HUES6 (cell line): ENCODE results near the gene TCF7L1.

ENCODE experiments used
- H3K27ac ChIP-seq: 2 replicates; pipeline ENCODE4 v1.7.0; 2013; ENCODE audit warnings: low read depth, mild to moderate bottlenecking, low read length, inconsistent platforms
- H3K27me3 ChIP-seq: 2 replicates; pipeline ENCODE4 v1.6.1; 2013; ENCODE audit warnings: low read length; ENCODE audit not compliant: control insufficient read depth, insufficient read depth
- H3K36me3 ChIP-seq: 2 replicates; pipeline ENCODE4 v1.6.1; 2013; ENCODE audit warnings: low read length; ENCODE audit not compliant: control insufficient read depth, insufficient read depth
- H3K4me1 ChIP-seq: 2 replicates; pipeline ENCODE4 v1.6.1; 2013; ENCODE audit warnings: low read length; ENCODE audit not compliant: control insufficient read depth, insufficient read depth
- H3K4me3 ChIP-seq: 2 replicates; pipeline ENCODE4 v1.5.1; 2013; ENCODE audit warnings: low read depth, low read length
- H3K9ac ChIP-seq: one replicate; pipeline ENCODE4 v1.6.1; 2013; ENCODE audit warnings: mild to moderate bottlenecking, low read length
- H3K9me3 ChIP-seq: 2 replicates; pipeline ENCODE4 v1.6.1; 2013; ENCODE audit warnings: low read depth, low read length; ENCODE audit not compliant: control insufficient read depth, insufficient read depth

TCF7L1 gene

DNA sequence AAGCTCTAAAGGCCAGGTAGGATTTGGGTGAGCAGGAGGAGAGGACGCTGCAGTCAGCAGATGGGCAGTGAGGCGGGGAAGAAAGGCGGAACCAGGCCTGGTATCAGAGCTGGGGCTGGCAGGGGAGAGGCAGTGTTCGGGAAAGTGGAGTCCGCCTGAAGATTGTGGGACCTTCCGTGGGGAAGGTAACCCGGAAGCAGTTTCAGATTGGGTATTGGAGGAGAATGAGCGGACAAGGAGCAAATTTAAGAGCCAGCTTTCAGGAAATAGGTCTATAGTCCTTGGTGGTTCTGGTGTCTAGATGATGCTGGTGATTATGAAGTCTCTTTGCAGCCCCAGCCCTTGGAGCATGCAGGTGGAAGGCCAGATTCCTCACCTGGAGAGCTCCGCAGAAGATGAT is 51.0 kb downstream of the TCF7L1 start:
- no peaks in the 10 kb centered on the region for H3K27me3 ChIP-seq
- no peak overlapping the region for H3K27ac ChIP-seq
- no peaks in the 10 kb centered on the region for H3K36me3 ChIP-seq
- no peaks in the 10 kb centered on the region for H3K9me3 ChIP-seq
- H3K4me3 ChIP-seq: no peak overlapping the region
- H3K9ac ChIP-seq: no peak overlapping the region
- peaks cover 30% of the 10 kb centered on the region for H3K4me1 ChIP-seq

DNA sequence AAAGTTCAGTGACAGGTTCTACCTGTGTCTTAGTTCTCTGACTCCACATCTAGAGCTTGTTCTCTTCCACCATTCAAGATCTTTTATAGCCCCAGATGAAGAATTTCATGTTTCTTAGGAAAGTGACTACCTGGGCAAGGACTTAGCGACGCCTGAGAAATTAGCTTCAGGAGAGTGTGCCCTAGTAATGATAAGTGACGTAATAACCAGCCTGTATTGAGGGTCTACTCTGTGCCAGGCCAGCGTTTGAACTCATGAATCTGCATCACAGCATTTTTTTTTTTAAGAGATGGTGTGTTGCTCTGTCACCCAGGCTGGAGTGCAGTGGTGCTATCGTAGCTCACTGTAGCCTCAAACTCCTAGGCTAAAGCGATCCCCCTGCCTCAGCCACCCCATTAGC is 51.8 kb downstream of the TCF7L1 start:
- no peak overlapping the region for H3K27ac ChIP-seq
- H3K36me3 ChIP-seq: no peaks in the 10 kb centered on the region
- no peak overlapping the region for H3K4me3 ChIP-seq
- H3K9ac ChIP-seq: no peak overlapping the region
- no peaks in the 10 kb centered on the region for H3K9me3 ChIP-seq
- H3K4me1 ChIP-seq: peaks cover 23% of the 10 kb centered on the region
- no peaks in the 10 kb centered on the region for H3K27me3 ChIP-seq

DNA sequence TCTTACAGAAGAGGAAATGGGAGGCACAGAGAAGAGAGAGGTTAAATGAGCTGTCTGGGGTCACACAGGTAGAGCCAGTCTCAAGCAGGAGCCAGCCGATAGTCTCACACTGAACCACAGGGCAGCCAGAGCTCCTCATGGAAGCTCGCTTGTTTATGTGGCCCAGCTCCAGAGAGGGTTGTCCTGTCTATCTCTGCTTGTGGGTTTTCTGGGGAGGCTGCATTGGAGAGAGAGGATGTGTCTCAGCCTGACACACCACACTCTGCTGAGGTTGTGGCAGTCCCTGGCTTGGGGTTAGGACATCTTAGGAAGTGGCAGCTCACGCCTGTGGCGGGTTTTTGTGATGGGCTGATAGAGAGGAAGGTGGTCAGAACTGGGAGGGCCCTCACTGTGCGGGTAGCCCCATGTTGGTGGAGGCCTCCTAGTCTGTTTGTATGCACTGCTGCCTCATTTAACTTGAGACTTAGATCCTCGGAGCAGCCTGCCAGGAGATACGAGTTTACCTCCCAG is 52.3 kb downstream of the TCF7L1 start:
- Histone ChIP-seq H3K27me3 (no peaks in the 10 kb centered on the region), H3K4me1 (peaks cover 18% of the 10 kb centered on the region), H3K4me3 (no peak overlapping the region), H3K27ac (no peak overlapping the region), H3K9ac (no peak overlapping the region), H3K36me3 (no peaks in the 10 kb centered on the region), H3K9me3 (no peaks in the 10 kb centered on the region)

DNA sequence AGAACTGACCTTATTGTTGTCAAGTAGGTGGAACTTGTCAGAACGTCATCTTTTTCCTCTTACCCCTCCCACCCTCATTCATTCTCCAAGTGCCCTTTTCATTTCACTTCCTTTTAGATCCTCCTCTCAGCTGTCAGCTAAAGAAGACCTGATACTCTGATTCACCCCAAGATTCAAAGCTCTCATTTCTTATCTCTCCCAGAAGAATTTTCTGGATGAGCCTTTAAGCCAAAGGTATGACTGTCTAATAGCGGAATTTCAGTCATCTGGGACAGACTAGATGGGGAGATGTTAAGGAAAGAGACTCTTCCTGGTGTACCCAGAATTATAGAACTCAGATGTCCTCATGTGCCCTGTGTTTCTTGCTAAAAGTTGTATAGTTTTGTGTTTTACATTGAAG is 53.9 kb downstream of the TCF7L1 start:
- Histone ChIP-seq H3K27me3 (no peaks in the 10 kb centered on the region), H3K27ac (no peak overlapping the region), H3K9me3 (no peaks in the 10 kb centered on the region), H3K4me1 (peaks cover 5% of the 10 kb centered on the region), H3K4me3 (no peak overlapping the region), H3K9ac (no peak overlapping the region), H3K36me3 (no peaks in the 10 kb centered on the region)

DNA sequence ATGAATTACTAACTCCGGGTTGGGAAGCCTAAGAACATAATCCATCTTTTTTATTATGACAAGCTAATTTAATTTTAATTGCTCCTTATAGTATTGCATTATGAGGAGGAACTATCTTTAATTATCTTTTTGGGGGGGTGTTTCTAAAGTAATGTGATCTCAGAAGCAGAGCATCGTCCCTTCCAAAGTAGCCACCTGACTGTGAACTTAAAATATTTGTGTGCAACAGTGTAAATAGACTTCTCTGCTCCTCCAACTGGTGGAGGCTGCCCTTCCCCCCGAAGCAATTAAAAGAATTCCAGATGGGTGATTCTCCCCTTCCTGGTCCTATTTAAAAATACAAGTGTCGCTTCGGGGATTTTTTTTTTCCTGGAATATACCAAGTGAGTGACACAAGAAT is 55.7 kb downstream of the TCF7L1 start:
- no peak overlapping the region for H3K4me3 ChIP-seq
- no peaks in the 10 kb centered on the region for H3K27me3 ChIP-seq
- no peaks in the 10 kb centered on the region for H3K9me3 ChIP-seq
- no peak overlapping the region for H3K9ac ChIP-seq
- H3K36me3 ChIP-seq: peaks cover 9% of the 10 kb centered on the region; the same call in 1 of the 2 replicates
- no peak overlapping the region for H3K27ac ChIP-seq
- peaks cover 5% of the 10 kb centered on the region for H3K4me1 ChIP-seq

DNA sequence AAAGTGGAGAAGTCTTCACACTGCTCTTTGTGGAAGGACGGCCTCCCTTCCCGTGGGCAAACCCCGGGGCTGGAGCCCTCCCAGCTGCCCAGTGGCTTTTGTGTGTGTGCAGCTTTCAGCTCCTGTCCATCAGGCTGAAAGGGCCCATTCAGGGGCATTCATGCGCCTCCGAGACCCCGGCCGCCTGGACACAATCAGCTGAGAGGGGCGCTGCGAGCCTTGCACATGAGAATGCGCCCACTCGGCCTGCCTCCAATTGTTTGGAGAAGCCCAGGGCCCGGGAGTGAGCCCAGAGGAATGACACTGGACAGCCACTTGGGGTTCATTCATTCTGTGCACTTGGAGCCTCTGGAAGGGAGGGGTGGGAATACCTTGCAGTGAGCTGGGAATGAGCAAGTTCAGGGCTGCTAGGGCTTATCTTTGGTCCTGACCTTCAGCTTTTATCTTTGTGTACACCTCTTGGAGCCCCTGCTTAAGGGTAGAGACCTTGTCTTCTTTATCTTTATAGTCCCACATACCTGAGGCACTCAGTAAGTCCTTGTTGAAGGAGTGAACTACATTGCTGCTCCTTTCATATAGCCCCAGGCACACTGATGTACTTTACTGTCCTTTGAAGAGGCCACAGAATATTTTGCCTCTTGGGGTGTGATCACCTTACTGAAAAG is 56.5 kb downstream of the TCF7L1 start:
- no peaks in the 10 kb centered on the region for H3K27me3 ChIP-seq
- H3K27ac ChIP-seq: no peak overlapping the region
- H3K4me3 ChIP-seq: no peak overlapping the region
- H3K9me3 ChIP-seq: no peaks in the 10 kb centered on the region
- H3K36me3 ChIP-seq: peaks cover 9% of the 10 kb centered on the region; the same call in 1 of the 2 replicates
- peaks cover 5% of the 10 kb centered on the region for H3K4me1 ChIP-seq
- H3K9ac ChIP-seq: no peak overlapping the region

DNA sequence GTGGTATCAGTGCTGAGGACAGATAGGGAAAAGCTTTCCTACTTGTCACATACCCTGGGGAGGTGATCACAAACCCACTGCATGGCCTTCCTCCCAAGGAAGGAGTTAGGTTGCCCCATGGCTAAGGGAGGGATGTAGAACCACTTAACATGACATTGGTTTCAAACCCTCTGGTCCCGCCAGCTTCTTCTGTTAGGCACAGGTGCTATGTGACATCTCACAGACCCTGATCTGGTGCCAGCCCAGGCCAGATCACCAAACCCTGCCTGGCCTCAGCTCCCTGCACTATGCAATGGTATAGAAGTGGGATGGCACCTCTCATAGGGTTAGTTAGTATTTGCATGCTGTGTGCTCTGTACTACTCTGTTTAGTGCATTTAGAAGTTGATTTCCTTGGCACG is 58.0 kb downstream of the TCF7L1 start:
- H3K4me3 ChIP-seq: no peak overlapping the region
- peaks cover 9% of the 10 kb centered on the region; the same call in 1 of the 2 replicates for H3K36me3 ChIP-seq

DNA sequence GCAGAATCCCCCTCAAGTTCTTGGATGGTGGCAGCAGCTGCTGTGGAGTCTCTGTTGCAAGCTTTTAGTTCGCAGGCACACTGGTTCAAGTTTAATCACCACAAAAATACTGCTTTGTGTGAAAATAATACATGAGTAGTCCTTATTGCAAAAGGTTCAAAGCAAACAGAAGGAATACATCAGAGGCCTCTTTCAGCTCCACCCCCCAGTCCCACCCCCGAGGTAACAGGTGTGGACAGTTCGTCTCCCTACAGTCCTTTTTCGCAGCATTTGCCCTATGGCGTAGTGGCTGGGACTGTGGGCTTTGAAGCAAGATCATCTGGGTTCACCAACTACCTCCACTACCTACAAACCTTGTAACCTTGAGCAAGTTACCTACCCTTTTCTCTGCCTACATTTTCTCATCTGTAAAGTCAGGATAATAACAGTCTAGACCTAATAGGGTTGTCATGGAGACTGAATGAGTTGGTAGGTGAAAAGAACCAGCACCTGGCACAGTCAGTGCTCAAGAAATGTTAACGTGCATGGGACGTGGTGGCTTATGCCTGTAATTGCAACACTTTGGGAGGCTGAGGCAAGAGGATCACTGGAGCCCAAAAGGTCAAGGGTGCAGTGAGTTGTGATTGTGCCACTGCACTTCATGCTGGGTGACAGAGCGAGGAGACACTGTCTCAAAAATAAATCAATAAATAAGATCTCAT is 61.7 kb downstream of the TCF7L1 start:
- Histone ChIP-seq H3K36me3 (peaks cover 9% of the 10 kb centered on the region; the same call in 1 of the 2 replicates), H3K27ac (no peak overlapping the region), H3K4me1 (no peaks in the 10 kb centered on the region), H3K9me3 (no peaks in the 10 kb centered on the region), H3K4me3 (no peak overlapping the region), H3K9ac (no peak overlapping the region), H3K27me3 (no peaks in the 10 kb centered on the region)

More for the DNA sequence above, 58.0 kb downstream of the TCF7L1 start:
- H3K9ac ChIP-seq: no peak overlapping the region
- H3K4me1 ChIP-seq: no peaks in the 10 kb centered on the region; the same call in 1 of the 2 replicates
- no peaks in the 10 kb centered on the region for H3K9me3 ChIP-seq
- H3K27ac ChIP-seq: no peak overlapping the region
- no peaks in the 10 kb centered on the region for H3K27me3 ChIP-seq

DNA sequence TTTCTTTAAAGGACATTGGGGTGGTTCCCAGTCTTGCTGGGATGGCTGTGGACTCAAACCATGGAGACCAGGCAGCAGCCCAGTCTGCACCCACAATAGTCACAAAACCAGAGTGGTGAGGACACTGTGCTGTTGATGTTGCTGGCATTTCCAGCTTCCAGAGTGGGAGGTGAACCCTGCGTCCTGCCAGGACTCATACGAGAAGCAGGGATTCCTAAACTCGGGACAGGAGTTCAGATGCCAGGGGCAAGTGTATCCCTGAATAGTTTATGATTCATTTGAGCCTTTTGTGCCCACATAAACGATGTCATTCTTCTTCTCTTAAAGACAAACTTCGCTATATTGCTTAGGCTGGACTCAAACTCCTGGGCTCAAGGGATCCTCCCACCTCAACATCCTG is 62.8 kb downstream of the TCF7L1 start:
- Histone ChIP-seq H3K36me3 (peaks cover 9% of the 10 kb centered on the region; the same call in 1 of the 2 replicates), H3K9me3 (no peaks in the 10 kb centered on the region), H3K27ac (no peak overlapping the region), H3K4me1 (no peaks in the 10 kb centered on the region), H3K9ac (no peak overlapping the region), H3K27me3 (no peaks in the 10 kb centered on the region), H3K4me3 (no peak overlapping the region)

DNA sequence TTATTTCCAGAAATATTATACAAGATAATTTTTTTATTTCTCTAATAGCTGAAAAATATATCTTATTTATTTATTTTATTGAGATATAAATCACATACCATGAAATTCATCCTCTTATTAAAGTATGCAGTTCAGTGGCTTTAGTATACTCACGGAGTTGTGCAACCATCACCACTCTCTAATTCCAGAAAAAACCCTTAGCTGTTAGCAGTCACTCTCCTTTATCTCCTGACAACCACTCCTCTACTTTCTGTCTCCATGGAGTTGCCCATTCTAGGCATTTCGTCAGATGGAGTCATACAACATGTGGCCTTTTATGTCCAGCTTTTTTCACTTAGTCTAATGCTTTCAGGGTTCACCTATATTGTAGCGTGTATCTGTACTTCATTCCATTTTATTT is 66.5 kb downstream of the TCF7L1 start:
- H3K27ac ChIP-seq: no peak overlapping the region
- H3K9ac ChIP-seq: no peak overlapping the region
- H3K9me3 ChIP-seq: no peaks in the 10 kb centered on the region
- no peaks in the 10 kb centered on the region for H3K27me3 ChIP-seq
- H3K4me3 ChIP-seq: no peak overlapping the region
- H3K36me3 ChIP-seq: no peaks in the 10 kb centered on the region; the same call in 1 of the 2 replicates
- H3K4me1 ChIP-seq: no peaks in the 10 kb centered on the region

DNA sequence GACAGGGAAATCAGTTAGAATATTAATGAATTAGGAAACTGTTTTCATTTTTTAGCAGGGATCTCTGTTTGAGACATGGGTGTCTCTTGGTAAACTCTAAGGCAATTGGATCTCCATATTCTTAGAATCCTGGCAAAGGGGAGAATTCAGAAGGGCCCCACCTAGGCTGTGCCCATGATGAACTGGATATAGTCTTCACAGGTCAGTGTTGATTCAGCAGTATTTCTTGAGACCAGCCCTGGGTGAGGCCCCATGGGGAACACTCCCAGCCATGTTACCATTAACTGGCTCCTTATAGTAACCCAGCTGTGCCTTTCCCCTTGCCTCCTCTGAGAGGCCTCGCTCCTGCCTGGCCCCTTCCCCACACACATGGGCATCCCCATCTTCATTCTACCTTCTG is 76.7 kb downstream of the TCF7L1 start:
- Histone ChIP-seq H3K9me3 (no peaks in the 10 kb centered on the region), H3K4me1 (peaks cover 21% of the 10 kb centered on the region), H3K9ac (no peak overlapping the region), H3K36me3 (no peaks in the 10 kb centered on the region; the same call in 1 of the 2 replicates), H3K27me3 (no peaks in the 10 kb centered on the region), H3K27ac (no peak overlapping the region), H3K4me3 (no peak overlapping the region)
